ENCODE measurements around the gene DAAM1.

Gene DAAM1

GRCh38 chr14:59215757-59216156, 27.3 kb downstream of the DAAM1 start:
- in situ Hi-C loops (cut with MboI; ENCODE audit: low sequenced_read_pairs), result no loop called here

- in situ Hi-C loops (cut with MboI; ENCODE audit: low sequenced_read_pairs), result no loop called here
Measured at GRCh38 chr14:59217011-59217410, 28.5 kb downstream of the DAAM1 start.

- in situ Hi-C loops (cut with MboI; ENCODE audit: low sequenced_read_pairs), result no loop called here
Measured at GRCh38 chr14:59221568-59221967, 33.1 kb downstream of the DAAM1 start.

- in situ Hi-C loops (cut with MboI; ENCODE audit: low sequenced_read_pairs), result no loop called here
Measured at GRCh38 chr14:59224341-59224740, 35.9 kb downstream of the DAAM1 start.

- in situ Hi-C loops (cut with MboI; ENCODE audit: low sequenced_read_pairs), result no loop called here
Measured at GRCh38 chr14:59225281-59225680, 36.8 kb downstream of the DAAM1 start.

GRCh38 chr14:59228421-59228820, 40.0 kb downstream of the DAAM1 start:
- in situ Hi-C loops (cut with MboI; ENCODE audit: low sequenced_read_pairs), result no loop called here

- in situ Hi-C loops (cut with MboI; ENCODE audit: low sequenced_read_pairs), result no loop called here
Measured at GRCh38 chr14:59229653-59230406, 41.4 kb downstream of the DAAM1 start.

- in situ Hi-C loops (cut with MboI; ENCODE audit: low sequenced_read_pairs), result no loop called here
Measured at GRCh38 chr14:59236195-59236594, 47.7 kb downstream of the DAAM1 start.

- in situ Hi-C loops (cut with MboI; ENCODE audit: low sequenced_read_pairs), result no loop called here
Measured at GRCh38 chr14:59238216-59238615, 49.7 kb downstream of the DAAM1 start.

- in situ Hi-C loops (cut with MboI; ENCODE audit: low sequenced_read_pairs), result no loop called here
Measured at GRCh38 chr14:59239022-59239421, 50.6 kb downstream of the DAAM1 start.

- in situ Hi-C loops (cut with MboI; ENCODE audit: low sequenced_read_pairs), result no loop called here
Measured at GRCh38 chr14:59240356-59240755, 51.9 kb downstream of the DAAM1 start.

GRCh38 chr14:59241121-59241520, 52.7 kb downstream of the DAAM1 start:
- in situ Hi-C loops (cut with MboI; ENCODE audit: low sequenced_read_pairs), result no loop called here

- in situ Hi-C loops (cut with MboI; ENCODE audit: low sequenced_read_pairs), result no loop called here
Measured at GRCh38 chr14:59243174-59243573, 54.7 kb downstream of the DAAM1 start.

GRCh38 chr14:59244581-59244980, 56.1 kb downstream of the DAAM1 start:
- in situ Hi-C loops (cut with MboI; ENCODE audit: low sequenced_read_pairs), result no loop called here

- in situ Hi-C loops (cut with MboI; ENCODE audit: low sequenced_read_pairs), result no loop called here
Measured at GRCh38 chr14:59245809-59246295, 57.4 kb downstream of the DAAM1 start.

GRCh38 chr14:59246566-59246965, 58.1 kb downstream of the DAAM1 start:
- in situ Hi-C loops (cut with MboI; ENCODE audit: low sequenced_read_pairs), result no loop called here

- in situ Hi-C loops (cut with MboI; ENCODE audit: low sequenced_read_pairs), result no loop called here
Measured at GRCh38 chr14:59247801-59248584, 59.5 kb downstream of the DAAM1 start.

GRCh38 chr14:59249029-59249428, 60.6 kb downstream of the DAAM1 start:
- in situ Hi-C loops (cut with MboI; ENCODE audit: low sequenced_read_pairs), result no loop called here

- in situ Hi-C loops (cut with MboI; ENCODE audit: low sequenced_read_pairs), result no loop called here
Measured at GRCh38 chr14:59251811-59252771, 63.6 kb downstream of the DAAM1 start.

- in situ Hi-C loops (cut with MboI; ENCODE audit: low sequenced_read_pairs), result no loop called here
Measured at GRCh38 chr14:59252772-59253500, 64.5 kb downstream of the DAAM1 start.
